GM10248 (cell line): ENCODE data around the gene CILP.

Experiments used
- CTCF ChIA-PET: fragments of 300-600 bp; sonication (Branson Sonifier 250); formaldehyde crosslinking; extraction: SDS; loops from one replicate; lab custom pipeline; 2021; ENCODE audit warnings: antibody characterized with exemption; lab: Yijun Ruan, JAX
- POLR2A ChIA-PET: fragments of 350-650 bp; sonication (Branson Sonifier 250); formaldehyde crosslinking; extraction: SDS; loops from one replicate; lab custom pipeline; 2020; ENCODE audit warnings: antibody characterized with exemption; lab: Yijun Ruan, JAX
- DNase-seq: peaks from one replicate; pipeline ENCODE4 v3.0.0; 2012; ENCODE audit errors: extremely low spot score
- TF ChIP-seq, protein P1 (sequence below): IDR thresholded peaks from 2 replicates; pipeline ENCODE4 v1.5.1; 2012; ENCODE audit warnings: mild to moderate bottlenecking, low read depth; ENCODE audit errors: extremely low read depth, missing control alignments, control extremely low read depth

The CILP gene

DNA sequence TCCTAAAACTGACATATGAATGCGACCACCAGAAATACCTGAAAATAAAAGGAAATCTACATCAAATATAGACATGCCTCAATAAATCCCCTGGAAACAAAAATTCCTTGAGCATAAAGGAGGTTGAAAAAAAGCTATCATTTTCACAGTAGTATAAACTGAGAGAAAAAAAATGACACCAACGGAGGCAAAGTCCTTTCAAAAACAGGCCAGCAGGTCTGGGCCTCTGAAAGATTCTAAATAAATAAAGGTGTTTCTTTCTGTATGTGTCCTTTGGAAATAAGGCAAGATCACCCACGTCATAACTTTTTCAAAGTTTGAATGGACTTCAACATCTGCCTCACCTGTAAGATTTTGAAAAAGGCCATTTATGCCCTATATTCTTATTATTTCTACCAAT lies 31.1 kb downstream of the CILP start:
- no peak for DNase-seq
- ChIA-PET POLR2A (no interaction called here), CTCF (interaction anchor here (0.8 to 1.5 kb wide), 5 partner anchors 11 to 220 kb away, joined by 3 to 4 read pairs (median 3); no protein-coding TSS in a partner anchor)
- TF ChIP-seq, protein P1, sequence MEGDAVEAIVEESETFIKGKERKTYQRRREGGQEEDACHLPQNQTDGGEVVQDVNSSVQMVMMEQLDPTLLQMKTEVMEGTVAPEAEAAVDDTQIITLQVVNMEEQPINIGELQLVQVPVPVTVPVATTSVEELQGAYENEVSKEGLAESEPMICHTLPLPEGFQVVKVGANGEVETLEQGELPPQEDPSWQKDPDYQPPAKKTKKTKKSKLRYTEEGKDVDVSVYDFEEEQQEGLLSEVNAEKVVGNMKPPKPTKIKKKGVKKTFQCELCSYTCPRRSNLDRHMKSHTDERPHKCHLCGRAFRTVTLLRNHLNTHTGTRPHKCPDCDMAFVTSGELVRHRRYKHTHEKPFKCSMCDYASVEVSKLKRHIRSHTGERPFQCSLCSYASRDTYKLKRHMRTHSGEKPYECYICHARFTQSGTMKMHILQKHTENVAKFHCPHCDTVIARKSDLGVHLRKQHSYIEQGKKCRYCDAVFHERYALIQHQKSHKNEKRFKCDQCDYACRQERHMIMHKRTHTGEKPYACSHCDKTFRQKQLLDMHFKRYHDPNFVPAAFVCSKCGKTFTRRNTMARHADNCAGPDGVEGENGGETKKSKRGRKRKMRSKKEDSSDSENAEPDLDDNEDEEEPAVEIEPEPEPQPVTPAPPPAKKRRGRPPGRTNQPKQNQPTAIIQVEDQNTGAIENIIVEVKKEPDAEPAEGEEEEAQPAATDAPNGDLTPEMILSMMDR, result no peak

DNA sequence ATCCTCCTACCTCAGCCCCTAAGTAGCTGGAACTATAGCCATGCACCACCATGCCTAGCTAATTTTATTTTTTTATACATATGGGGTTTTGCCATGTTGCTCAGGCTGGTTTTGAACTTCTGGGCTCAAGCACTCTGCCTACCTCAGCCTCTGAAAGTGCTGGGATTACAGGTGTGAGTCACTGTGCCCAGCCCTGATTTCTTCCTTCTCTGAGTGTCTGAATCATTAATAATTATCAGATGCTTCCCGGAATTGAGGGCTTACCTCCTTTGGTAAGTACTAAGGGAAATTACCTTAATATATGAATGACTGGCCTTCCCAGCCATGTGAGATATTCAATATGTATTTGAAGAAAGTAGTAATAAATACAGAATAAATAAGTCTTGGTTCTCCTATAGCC lies 33.4 kb downstream of the CILP start:
- no peak for DNase-seq
- TF ChIP-seq, protein P1, result no peak
- POLR2A ChIA-PET, result no interaction called here
- CTCF ChIA-PET, result no interaction called here

DNA sequence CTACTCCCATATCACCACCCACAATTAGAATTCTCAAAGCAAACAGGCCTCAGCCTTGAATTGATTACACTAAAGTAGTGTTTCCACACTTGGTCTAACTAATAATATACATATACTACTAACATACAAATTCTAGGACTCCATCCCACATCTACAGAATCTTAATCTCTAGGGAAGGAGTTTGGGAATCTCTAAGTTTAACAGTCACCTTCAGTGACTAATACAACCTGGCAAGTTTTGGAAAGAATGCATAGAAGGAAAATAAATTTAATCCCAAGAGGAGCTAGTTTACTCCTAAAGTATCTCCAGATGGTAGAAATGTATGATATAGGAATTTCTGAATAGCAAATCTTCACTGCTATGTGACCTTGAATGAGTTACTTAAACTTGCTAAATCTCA lies 35.2 kb downstream of the CILP start:
- POLR2A ChIA-PET, result no interaction called here
- CTCF ChIA-PET, result no interaction called here
- no peak for DNase-seq
- TF ChIP-seq, protein P1, result no peak

GRCh38 chr15:65175511-65175910 lies 35.8 kb downstream of the CILP start:
- POLR2A ChIA-PET, result no interaction called here
- TF ChIP-seq, protein P1, result no peak
- no peak for DNase-seq
- CTCF ChIA-PET, result no interaction called here

DNA sequence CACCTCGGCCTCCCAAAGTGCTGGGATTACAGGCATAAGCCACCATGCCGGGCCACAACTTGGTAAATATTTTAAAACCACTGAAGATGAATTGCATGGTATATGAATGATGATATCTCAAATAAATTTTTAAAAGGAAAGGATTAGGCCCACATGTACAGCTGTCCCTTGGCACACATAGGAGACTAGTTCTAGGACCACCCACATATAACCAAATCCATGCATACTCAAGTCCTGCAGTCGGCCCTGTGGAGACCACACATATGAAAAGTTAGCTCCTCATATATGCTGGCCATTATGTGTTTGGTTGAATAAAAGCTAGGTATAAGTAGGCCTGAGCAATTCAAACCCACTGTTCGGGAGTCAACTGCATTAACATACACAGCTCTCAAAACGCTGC lies 36.8 kb downstream of the CILP start:
- ChIA-PET CTCF (no interaction called here), POLR2A (no interaction called here)
- TF ChIP-seq, protein P1, result no peak
- DNase-seq, result no peak

GRCh38 chr15:65172531-65172930 lies 38.7 kb downstream of the CILP start:
- DNase-seq, result no peak
- CTCF ChIA-PET, result no interaction called here
- POLR2A ChIA-PET, result no interaction called here
- TF ChIP-seq, protein P1, result no peak

DNA sequence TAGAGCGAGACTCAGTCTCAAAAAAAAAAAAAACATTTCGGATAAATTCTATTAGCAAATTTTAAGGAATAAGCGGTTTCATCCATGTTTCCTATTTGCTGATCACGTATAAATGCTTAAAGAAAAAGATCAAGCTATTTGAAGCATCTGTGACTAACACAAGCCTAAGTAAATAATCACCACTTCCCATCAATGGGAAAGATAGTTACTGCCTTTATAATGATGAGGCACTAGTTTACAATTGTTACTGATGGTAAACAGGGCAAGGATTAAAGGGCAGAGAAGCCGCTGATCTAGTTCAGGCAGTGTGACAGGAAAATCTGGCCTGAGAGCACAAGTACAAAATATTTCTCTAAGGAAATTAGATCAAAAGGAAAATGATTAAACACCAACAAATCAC lies 39.8 kb downstream of the CILP start:
- CTCF ChIA-PET, result no interaction called here
- DNase-seq, result no peak
- POLR2A ChIA-PET, result no interaction called here
- TF ChIP-seq, protein P1, result no peak
